Jurkat, Clone E6-1 (cell line): ENCODE results near the gene TRPM7.
"Not testable (repeated sequence)": the region's sequence is repeated elsewhere in the genome, so short reads cannot be mapped to it uniquely, and the experiment has no call there.

ENCODE experiments used
- DNase-seq: peaks from one replicate; pipeline ENCODE4 v3.0.0-alpha.2; 2011; ENCODE audit warnings: low read depth, low spot score
- H3K4me3 ChIP-seq: 2 replicates; pipeline ENCODE4 v1.5.1; 2011; ENCODE audit warnings: mild to moderate bottlenecking, low read length, control low read depth, moderate library complexity

The TRPM7 gene

DNA sequence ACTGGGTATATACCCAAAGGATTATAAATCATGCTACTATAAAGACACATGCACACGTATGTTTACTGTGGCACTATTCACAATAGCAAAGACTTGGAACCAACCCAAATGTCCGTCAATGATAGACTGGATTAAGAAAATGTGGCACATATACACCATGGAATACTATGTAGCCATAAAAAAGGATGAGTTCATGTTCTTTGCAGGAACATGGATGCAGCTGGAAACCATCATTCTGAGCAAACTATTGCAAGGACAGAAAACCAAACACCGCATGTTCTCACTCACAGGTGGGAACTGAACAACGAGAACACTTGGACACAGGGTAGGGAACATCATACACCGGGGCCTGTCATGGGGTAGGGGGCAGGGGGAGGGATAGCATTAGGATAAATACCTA, 84.6 kb downstream of the TRPM7 start:
- not testable (repeated sequence) for DNase-seq

GRCh38 chr15:50594311-50594710, 92.3 kb downstream of the TRPM7 start:
- H3K4me3 ChIP-seq = no peak overlapping the region
- no peak for DNase-seq

More for the DNA sequence above, 84.6 kb downstream of the TRPM7 start:
- H3K4me3 ChIP-seq = not testable (repeated sequence)

DNA sequence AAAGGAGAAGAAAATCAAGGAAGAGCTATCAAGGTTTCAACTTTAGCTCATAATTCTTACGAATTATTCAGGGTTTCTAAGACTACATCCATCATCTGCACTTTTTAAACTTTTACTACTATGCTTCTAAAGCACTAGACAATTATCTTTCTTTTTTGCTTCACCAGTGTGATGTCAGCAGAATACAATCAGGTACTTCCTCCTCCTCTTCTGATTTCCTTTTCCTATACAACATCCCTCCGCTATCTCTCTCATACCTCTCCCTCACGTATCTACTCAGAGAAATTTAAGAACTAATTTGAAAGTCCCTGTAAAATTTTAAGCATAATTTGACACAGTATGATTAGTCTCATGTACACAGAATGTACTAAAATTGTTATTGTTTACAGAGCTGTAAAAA, 92.8 kb downstream of the TRPM7 start:
- no peak overlapping the region for H3K4me3 ChIP-seq
- no peak for DNase-seq

DNA sequence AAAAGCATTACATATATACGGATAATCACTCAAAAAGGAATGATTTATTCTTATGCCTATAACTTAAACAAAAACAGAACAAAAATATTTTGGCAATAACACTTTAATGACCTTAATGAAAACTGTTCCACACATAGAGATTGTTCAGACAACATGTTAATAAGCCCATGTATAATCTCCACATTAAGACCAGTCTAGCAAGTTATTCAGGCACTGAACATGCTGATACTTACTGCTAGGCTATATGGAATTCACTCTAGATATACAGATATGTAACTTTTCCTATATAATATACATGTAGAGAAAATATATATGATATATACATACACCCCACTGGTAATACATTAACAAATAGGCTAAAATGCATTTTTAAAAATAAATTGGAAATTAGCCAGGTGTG, 96.3 kb downstream of the TRPM7 start:
- DNase-seq = no peak
- no peak overlapping the region for H3K4me3 ChIP-seq

- DNase-seq = no peak
- H3K4me3 ChIP-seq = no peak overlapping the region
Observed at GRCh38 chr15:50577492-50577891, 109.1 kb downstream of the TRPM7 start.

- no peak for DNase-seq
- H3K4me3 ChIP-seq = no peak overlapping the region
Observed at GRCh38 chr15:50576166-50576565, 110.4 kb downstream of the TRPM7 start.

DNA sequence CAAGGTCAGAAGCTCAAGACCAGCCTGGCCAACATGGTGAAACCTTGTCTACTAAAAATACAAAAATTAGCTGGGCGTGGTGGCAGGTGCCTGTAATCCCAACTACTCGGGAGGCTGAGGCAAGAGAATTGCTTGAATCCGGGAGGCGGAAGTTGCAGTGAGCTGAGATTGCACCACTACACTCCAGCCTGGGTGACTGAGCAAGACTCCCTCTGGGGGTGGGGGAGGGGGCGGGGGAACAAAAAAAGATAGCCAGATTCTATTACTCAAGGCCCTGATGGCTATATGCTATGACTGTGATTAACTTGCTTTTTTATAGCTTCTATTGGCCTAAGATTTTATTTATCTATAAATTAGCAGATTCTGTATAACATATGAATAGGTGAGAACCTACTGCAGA, 112.8 kb downstream of the TRPM7 start:
- DNase-seq, H3K4me3 ChIP-seq: not testable (repeated sequence)

GRCh38 chr15:50563756-50564155, 122.8 kb downstream of the TRPM7 start:
- DNase-seq = no peak
- no peak overlapping the region for H3K4me3 ChIP-seq

- no peak for DNase-seq
- H3K4me3 ChIP-seq = no peak overlapping the region
Observed at GRCh38 chr15:50562735-50563640, 123.6 kb downstream of the TRPM7 start.

- no peak overlapping the region for H3K4me3 ChIP-seq
- no peak for DNase-seq
Observed at GRCh38 chr15:50558012-50558411, 128.6 kb downstream of the TRPM7 start.

DNA sequence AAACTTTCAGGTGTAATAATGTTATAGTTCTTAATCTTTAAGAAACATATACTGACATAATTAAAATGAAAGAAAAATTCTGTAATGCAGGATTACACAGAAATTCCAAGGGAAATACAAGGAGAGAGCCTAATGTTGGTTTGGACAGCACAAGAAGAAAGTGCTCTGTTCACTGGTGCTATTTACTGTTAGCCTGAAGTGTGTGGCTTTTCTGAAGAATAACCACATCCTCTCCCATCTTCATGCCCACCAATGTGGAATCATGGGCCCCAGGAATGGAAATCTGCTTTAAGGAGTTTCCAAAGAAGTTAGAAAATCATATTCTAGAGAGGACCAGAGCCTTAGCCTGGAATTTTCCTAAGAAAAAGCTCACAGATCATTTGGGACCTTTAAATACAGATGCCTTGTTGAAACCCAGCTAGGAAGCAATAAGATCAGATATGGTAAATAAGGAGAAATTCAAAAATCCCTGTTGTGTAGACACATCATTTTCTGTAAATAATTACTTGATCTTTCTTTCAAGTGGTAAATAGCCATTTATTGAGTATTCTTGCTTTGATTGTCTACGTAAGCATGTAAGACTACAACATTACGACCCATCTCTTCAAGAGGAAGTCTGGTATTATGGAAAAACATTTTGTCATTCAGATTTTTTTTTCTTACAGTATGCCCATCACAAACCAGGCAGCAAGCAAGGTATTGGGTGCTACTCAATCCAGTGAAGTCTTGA, 129.8 kb downstream of the TRPM7 start:
- H3K4me3 ChIP-seq = no peak overlapping the region
- DNase-seq = no peak

- no peak overlapping the region for H3K4me3 ChIP-seq
- DNase-seq = no peak
Observed at GRCh38 chr15:50552238-50552637, 134.4 kb downstream of the TRPM7 start.

DNA sequence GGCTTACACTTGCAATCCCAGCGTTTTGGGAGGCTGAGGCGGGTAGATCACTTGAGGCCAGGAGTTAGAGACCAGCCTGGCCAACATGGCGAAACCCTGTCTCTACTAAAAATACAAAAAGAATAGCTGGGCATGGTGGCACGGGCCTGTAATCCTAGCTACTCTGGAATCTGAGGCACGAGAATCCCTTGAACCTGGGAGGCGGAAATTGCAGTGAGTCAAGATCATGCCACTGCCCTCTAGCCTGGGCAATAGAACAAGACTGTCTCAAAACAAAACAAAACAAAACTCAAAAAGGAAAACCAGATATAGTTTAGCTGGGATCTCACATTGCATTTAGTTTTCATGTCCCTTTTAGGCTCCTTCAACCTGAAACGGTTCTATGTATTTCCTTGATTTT, 137.3 kb downstream of the TRPM7 start:
- no peak overlapping the region for H3K4me3 ChIP-seq
- DNase-seq = no peak

DNA sequence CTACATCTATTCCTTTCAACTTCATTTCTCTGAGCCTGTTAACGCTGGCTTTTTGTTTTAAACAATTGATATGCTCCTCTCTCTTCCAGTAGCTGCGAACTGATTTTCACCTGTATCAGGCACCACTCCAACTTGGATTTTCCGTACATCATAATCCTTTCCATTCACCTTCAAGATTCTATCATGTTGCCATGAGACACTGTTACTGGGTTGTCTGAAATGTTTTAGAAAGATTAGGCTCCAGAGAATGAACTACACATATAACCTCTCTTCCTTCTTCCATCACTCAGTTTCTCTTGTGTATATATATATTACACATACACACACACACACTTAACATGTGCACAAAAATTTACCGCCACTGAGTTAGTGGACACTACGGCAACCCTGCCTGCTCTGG, 140.0 kb downstream of the TRPM7 start, which contains the start of gene USP50:
Gene USP50, minus strand, starts transcription at position 101 of the 400 bp plus-strand sequence. CDS start 141 bp downstream, outside the sequence.
- no peak for DNase-seq
- H3K4me3 ChIP-seq = no peak within 1 kb of the TSS

DNA sequence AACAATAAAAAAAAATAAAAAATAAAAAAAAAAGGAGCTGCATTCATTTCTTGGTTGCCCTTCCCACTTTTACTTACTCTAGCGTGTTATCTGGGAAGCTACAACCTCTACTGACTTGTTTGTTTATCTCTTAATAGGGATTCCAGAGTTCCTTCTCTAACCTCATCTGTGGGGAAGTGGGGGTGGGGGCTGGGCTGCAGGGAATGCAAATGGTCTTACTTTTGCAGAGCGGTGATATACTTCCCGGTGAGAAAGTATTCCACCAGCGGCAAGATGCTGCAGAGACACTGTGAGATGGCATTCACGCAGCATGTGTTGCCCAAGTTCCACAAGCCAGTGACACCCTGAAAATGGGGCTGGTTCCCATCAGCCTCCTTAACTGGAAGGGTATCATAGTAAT, 142.2 kb downstream of the TRPM7 start:
- no peak overlapping the region for H3K4me3 ChIP-seq
- DNase-seq = no peak

- DNase-seq = no peak
- no peak overlapping the region for H3K4me3 ChIP-seq
Observed at GRCh38 chr15:50543556-50543955, 143.0 kb downstream of the TRPM7 start.

GRCh38 chr15:50542887-50543210, 143.7 kb downstream of the TRPM7 start:
- no peak for DNase-seq
- no peak overlapping the region for H3K4me3 ChIP-seq

GRCh38 chr15:50531766-50532165, 154.8 kb downstream of the TRPM7 start:
- H3K4me3 ChIP-seq = no peak overlapping the region
- no peak for DNase-seq

- H3K4me3 ChIP-seq = no peak overlapping the region
- DNase-seq = no peak
Observed at GRCh38 chr15:50531163-50531562, 155.4 kb downstream of the TRPM7 start.

DNA sequence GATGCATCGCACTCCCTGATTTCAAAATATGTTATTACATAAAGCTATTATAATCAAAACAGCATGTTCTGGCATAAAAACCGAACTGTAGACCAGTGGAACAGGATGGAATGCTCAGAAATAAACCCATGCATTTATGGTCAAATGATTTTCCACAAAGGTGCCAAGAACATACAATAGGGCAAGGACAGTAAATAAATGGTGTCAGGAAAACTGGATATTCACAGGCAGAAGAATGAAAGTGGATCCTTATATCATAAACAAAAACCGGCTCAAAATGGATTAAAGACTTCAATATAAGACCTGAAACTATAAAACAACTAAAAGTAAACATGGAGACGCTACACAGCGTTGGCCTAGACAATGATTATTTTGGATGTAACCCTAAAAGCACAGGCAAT, 162.7 kb downstream of the TRPM7 start:
- DNase-seq = no peak
- no peak overlapping the region for H3K4me3 ChIP-seq
